Cardiac fibroblast (primary cell): ENCODE results near the gene OR5K2.

Experiments
- DNase-seq, 2 donors: peaks; one replicate each; pipeline versions ENCODE4 v3.0.0 to v3.0.0-alpha.2; 2010; ENCODE audit warnings: low read depth in 2 of 2
- H3K4me3 ChIP-seq, 2 donors: replicated peaks in 1 of 2; 1 replicate in 1 of 2; 2 replicates in 1 of 2; pipeline ENCODE4 v1.5.1; 2011; ENCODE audit warnings: low read depth in 2 of 2, low read length in 2 of 2, mild to moderate bottlenecking in 2 of 2, moderate library complexity in 1 of 2
- TF ChIP-seq, protein P1 (sequence below): IDR thresholded peaks from one replicate; pipeline ENCODE4 v1.5.1; 2011; ENCODE audit warnings: low read depth, mild to moderate bottlenecking, low read length, inconsistent platforms

OR5K2 gene

DNA sequence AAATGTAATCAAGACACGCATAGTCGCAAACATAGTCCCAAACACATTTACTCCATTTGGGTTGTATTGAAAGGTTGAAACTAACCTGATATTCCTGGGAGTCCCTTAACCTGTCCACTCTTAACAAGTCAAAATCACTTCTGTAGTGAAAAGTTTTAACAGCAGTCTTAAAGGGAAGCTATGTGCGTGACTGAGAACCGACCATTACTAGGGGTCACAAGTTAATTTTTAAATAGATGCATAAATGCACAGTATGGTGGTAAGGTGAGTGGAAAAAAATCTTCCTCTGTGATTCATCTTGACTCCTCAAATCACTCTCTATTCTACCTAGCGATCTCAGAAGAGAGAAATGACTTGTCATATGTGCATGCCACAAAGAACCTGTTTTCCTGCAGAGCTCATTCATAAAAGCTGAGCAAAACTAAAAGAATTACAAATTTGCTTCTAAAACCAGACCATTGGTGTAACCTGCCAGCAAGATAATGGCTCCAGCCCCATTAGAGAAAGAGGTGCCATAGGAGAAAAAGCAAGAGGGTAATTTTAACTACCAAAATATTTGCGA is 39.1 kb downstream of the OR5K2 start:
- TF ChIP-seq, protein P1, sequence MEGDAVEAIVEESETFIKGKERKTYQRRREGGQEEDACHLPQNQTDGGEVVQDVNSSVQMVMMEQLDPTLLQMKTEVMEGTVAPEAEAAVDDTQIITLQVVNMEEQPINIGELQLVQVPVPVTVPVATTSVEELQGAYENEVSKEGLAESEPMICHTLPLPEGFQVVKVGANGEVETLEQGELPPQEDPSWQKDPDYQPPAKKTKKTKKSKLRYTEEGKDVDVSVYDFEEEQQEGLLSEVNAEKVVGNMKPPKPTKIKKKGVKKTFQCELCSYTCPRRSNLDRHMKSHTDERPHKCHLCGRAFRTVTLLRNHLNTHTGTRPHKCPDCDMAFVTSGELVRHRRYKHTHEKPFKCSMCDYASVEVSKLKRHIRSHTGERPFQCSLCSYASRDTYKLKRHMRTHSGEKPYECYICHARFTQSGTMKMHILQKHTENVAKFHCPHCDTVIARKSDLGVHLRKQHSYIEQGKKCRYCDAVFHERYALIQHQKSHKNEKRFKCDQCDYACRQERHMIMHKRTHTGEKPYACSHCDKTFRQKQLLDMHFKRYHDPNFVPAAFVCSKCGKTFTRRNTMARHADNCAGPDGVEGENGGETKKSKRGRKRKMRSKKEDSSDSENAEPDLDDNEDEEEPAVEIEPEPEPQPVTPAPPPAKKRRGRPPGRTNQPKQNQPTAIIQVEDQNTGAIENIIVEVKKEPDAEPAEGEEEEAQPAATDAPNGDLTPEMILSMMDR, result no peak
- no peak overlapping the region for H3K4me3 ChIP-seq
- no peak for DNase-seq

DNA sequence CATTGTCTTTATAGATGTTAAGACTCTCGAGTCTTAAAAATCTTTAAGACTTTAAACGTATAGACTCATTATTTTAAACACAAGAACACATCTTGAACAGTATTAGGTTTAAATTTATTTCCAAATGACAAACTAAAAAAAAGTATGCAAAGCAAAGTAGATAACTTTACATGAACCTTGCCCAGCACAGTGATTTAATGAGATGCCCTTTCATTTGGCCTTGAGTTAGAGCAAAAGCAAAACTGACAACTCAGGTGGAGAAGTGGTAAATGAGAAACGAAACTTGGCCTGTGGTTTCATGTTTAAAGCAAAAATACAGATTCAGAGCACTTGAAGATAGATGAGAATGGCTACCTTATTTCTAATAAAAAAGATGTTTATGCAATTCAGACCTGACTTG is 42.9 kb downstream of the OR5K2 start:
- DNase-seq, result no peak
- TF ChIP-seq, protein P1, result no peak
- H3K4me3 ChIP-seq, result no peak overlapping the region

DNA sequence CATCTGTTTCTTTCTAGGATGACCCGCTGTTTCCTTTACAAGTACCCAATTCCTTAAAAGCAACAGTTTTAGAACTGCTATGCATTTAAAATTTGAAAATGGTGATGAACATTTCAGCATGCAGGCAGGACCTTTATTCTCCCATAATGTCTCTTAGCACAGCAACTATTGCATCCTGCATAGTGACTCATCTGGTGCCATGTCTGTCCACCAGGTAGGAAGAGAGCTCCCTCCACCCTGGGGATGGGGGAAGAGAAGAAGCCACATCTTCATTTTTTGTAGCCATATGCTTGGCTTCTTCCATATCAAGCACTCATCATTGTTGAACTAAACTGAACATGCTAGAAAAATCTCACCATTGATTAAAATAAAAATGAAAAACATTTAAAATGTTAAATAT is 44.2 kb downstream of the OR5K2 start:
- H3K4me3 ChIP-seq, result no peak overlapping the region
- no peak for DNase-seq
- TF ChIP-seq, protein P1, result no peak

DNA sequence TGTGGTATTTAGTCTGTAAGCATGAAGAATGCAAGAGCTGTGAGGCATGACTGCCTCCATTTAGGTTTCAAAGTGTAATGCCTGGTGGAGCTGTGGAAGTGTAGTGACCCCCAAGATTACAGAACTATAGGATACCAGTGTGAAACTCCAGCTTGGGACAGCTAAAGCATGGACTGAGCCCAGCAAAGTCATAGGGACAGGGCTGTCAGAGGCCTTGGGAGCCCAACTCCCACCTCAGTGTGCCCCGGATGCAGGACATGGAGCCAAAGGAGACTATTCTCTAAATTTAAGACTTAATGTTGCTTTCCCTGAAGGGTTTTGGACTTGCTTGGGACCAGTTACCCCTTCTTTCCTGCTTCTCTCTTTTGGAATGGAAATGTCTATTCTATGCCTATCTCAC is 45.1 kb downstream of the OR5K2 start:
- DNase-seq, result no peak
- H3K4me3 ChIP-seq, result no peak overlapping the region
- TF ChIP-seq, protein P1, result no peak

DNA sequence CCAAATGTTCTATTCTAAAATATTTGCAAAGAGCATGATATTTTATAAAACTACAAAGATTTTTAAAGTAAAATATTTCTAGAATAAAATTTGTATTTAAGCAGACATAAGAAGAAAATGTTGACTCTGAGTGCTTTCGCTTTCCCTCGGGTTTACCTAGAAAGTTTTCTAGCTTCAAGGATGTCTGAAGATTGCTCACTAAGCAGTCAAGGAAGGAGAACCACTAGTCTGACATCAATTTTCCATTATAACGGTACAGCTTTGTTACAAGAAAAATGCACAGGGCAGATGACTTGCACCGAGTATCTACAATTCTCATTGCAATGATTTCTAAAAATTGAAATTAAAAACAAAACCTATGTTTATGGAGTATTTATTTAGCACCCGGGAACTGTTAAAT is 48.5 kb downstream of the OR5K2 start:
- DNase-seq, result no peak
- H3K4me3 ChIP-seq, result no peak overlapping the region
- TF ChIP-seq, protein P1, result no peak
